OCI-LY1 (cell line): ENCODE data around the gene DGCR2.

Source experiments
- CTCF ChIP-seq: fragments of 200-600 bp; sonication (generic), shearing (Covaris generic); IDR thresholded peaks from 2 replicates; pipeline ENCODE4 v1.5.1; 2017; ENCODE audit warnings: mild to moderate bottlenecking, antibody characterized with exemption, low read length, moderate library complexity, mixed read lengths
- EZH2 ChIP-seq: fragments of 200-600 bp; sonication (generic), shearing (Covaris generic); IDR thresholded peaks from 2 replicates; pipeline ENCODE4 v1.8.0; 2017; ENCODE audit warnings: borderline replicate concordance, mixed run types, mild to moderate bottlenecking, antibody characterized with exemption, low read length, moderate library complexity, mixed read lengths

- TF ChIP-seq CTCF, result no peak
- no peak for TF ChIP-seq EZH2
Observed at GRCh38 chr22:19064354-19065054, 57.7 kb downstream of the DGCR2 start.
